GM13977 (cell line): ENCODE data around the gene WNT10A.
A peak's percentile ranks its signal among the peaks of the same experiment; 100 is the strongest.

Experiments
- DNase-seq: peaks from one replicate; pipeline ENCODE4 v3.0.0; 2012; ENCODE audit warnings: low spot score
- CTCF ChIP-seq: IDR thresholded peaks from 2 replicates; pipeline ENCODE4 v1.5.1; 2012; ENCODE audit warnings: mild to moderate bottlenecking, control low read depth; ENCODE audit not compliant: insufficient read depth; ENCODE audit errors: extremely low read depth, missing control alignments
- in situ Hi-C: fragments of 300-500 bp; cut with MboI; formaldehyde crosslinking; loops from one replicate; pipeline ENCODE4 v1.12.0; 2022; ENCODE audit warnings: low sequenced_read_pairs, low pct_unique_long_range_greater_than_20kb, mixed read lengths, inconsistent platforms; ENCODE audit not compliant: unreplicated experiment

WNT10A gene

GRCh38 chr2:218896501-218897393 is 16.1 kb downstream of the WNT10A start:
- in situ Hi-C loops = no loop called here
- DNase-seq = peak; percentile 92
- peak; percentile 7 for TF ChIP-seq CTCF

- in situ Hi-C loops = no loop called here
- peak; percentile 66 for DNase-seq
- TF ChIP-seq CTCF = peak; percentile 1
Observed at GRCh38 chr2:218897394-218898108, 16.9 kb downstream of the WNT10A start.

GRCh38 chr2:218898109-218898878 is 17.6 kb downstream of the WNT10A start:
- DNase-seq = peak; percentile 84
- peak; percentile 98 for TF ChIP-seq CTCF
- in situ Hi-C loops = no loop called here

- no peak for DNase-seq
- no peak for TF ChIP-seq CTCF
Observed at GRCh38 chr2:218899147-218899546, 18.5 kb downstream of the WNT10A start.

GRCh38 chr2:218902427-218902826 is 21.8 kb downstream of the WNT10A start:
- no peak for DNase-seq
- TF ChIP-seq CTCF = no peak
- in situ Hi-C loops = no loop called here

More at GRCh38 chr2:218899147-218899546, 18.5 kb downstream of the WNT10A start:
- in situ Hi-C loops = no loop called here

- TF ChIP-seq CTCF = no peak
- in situ Hi-C loops = no loop called here
- DNase-seq = no peak
Observed at GRCh38 chr2:218904176-218904575, 23.5 kb downstream of the WNT10A start.
